Coronary artery (tissue), 2 donors: ENCODE results near the gene NWD2.

Experiments used
- DNase-seq: peaks from one replicate; pipeline ENCODE4 v3.0.0-alpha.2; 2017; ENCODE audit warnings: low spot score
- H3K27ac ChIP-seq, 2 donors: fragments of 200-600 bp; sonication (generic); one replicate each; pipeline ENCODE4 v1.5.1; 2016 to 2019
- H3K4me3 ChIP-seq: fragments of 200-600 bp; sonication (generic); 2 replicates; pipeline ENCODE4 v1.5.1; 2016; ENCODE audit warnings: mild to moderate bottlenecking, moderate library complexity
- CTCF ChIP-seq: fragments of 200-600 bp; sonication (generic); IDR thresholded peaks from one replicate; pipeline ENCODE4 v1.5.1; 2019; ENCODE audit warnings: antibody characterized with exemption

The NWD2 gene

GRCh38 chr4:37367901-37368300 is 123.4 kb downstream of the NWD2 start:
- H3K27ac ChIP-seq, result no peak overlapping the region
- H3K4me3 ChIP-seq, result no peak overlapping the region
- TF ChIP-seq CTCF, result no peak
- DNase-seq, result no peak

DNA sequence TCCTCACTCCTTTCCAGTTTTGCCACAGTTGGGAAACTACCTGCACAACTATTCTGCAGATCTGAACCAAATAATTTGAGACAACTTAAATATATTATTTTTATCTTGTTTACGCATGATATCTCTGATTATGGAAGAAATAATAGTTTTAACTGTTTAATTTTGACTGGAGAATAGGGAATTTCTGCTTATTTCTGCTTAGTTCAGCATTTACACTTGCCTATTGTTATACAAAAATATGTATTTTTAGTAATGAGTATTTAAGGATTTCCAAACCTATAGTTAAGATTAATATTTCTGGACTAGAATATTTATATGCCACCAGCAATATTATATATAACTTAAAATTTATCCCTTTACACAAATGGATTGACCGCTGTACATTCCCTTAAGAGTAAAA is 125.5 kb downstream of the NWD2 start:
- DNase-seq, result no peak
- Histone ChIP-seq H3K4me3 (no peak overlapping the region), H3K27ac (no peak overlapping the region)
- TF ChIP-seq CTCF, result no peak

- Histone ChIP-seq H3K4me3 (no peak overlapping the region), H3K27ac (no peak overlapping the region)
- TF ChIP-seq CTCF, result no peak
- no peak for DNase-seq
Observed at GRCh38 chr4:37381040-37381668, 136.6 kb downstream of the NWD2 start.

DNA sequence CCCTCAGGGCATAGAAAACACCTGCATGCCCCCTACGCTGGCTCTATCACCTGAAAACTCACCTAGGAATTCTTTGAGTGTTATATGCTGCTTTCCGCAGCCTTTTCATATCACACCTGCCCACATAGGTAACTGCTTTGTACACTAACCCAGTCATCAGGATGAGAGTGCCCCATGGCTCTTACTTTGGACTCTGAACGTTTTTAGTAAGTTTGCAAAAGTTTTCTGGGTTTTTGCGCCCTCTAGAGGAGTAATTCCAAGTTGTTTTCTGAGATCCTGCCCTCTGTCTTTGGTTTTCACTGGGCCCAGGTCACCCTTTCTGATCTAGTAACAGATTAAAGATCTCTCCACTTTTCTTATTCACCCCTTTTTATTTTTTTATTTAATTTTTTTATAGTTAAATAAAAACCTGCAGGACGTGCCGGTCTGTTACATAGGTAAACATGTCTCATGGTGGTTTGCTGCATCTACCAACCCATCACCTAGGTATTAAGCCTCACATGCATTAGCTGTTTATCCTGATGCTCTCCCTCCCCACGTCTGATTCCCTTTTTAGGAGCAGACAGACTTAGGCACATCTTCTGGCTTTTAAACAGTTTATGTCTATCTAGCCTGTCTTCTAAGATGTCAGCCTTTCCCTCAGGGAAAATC is 139.2 kb downstream of the NWD2 start:
- Histone ChIP-seq H3K4me3 (no peak overlapping the region), H3K27ac (no peak overlapping the region)
- no peak for TF ChIP-seq CTCF
- no peak for DNase-seq

DNA sequence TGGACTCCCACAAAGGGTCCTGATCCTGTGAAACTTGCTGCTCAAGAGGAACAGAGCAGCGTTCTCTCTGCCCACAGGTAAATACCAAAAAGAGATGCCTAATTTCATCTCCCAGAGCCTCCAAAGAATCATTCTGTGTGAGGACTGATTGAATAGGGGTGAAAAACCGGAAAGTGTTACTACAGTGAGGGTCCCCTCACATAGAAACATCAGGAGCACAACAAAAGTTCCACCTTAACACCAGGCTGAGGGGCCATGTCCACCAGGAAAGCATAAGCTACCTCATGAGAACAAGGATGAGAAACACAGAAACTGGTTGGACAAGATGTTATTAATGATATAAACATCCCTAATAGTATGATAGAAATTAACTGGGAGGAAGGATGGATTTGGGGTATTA is 140.9 kb downstream of the NWD2 start:
- DNase-seq, result no peak
- Histone ChIP-seq H3K27ac (no peak overlapping the region), H3K4me3 (no peak overlapping the region)
- TF ChIP-seq CTCF, result no peak

- Histone ChIP-seq H3K4me3 (no peak overlapping the region), H3K27ac (no peak overlapping the region)
- TF ChIP-seq CTCF, result no peak
- no peak for DNase-seq
Observed at GRCh38 chr4:37388681-37389365, 144.3 kb downstream of the NWD2 start.

DNA sequence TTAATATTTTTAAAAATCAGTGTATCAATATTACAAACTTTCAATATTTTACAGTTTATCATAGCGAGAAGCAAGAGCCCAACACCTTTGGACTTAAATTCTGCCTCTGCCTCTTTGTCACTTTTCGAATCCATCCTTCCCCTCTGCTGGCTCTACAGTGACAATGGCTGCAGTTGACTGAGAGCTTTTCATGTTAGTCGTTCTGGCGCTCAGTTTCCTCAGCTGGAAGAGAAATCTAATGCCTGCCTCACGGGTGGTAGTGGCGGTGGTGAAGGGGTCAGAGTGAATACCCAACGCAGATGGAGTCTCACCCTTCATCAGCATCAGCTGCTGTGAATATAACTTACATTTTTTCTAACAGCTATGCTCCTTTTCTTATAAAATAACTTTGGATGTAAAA is 144.8 kb downstream of the NWD2 start:
- H3K27ac ChIP-seq, result no peak overlapping the region
- DNase-seq, result no peak
- TF ChIP-seq CTCF, result no peak
- H3K4me3 ChIP-seq, result no peak overlapping the region
